Trophoblast cell (in vitro differentiated cells and primary cell): ENCODE data around the gene PLEK2.

Experiments used
- DNase-seq, 2 donors: peaks; one replicate each; pipeline ENCODE4 v3.0.0-alpha.2; 2016
- H2AFZ ChIP-seq: 2 replicates; pipeline ENCODE4 v1.6.1; 2013; ENCODE audit warnings: low read length, moderate library complexity, mild to moderate bottlenecking; ENCODE audit not compliant: insufficient read depth, poor library complexity
- H2AK5ac ChIP-seq: 2 replicates; pipeline ENCODE4 v1.6.1; 2013; ENCODE audit warnings: mild to moderate bottlenecking, low read length
- H2BK120ac ChIP-seq: 2 replicates; pipeline ENCODE4 v1.6.1; 2013; ENCODE audit warnings: low read length, mild to moderate bottlenecking, moderate library complexity; ENCODE audit not compliant: insufficient read depth, poor library complexity
- H2BK12ac ChIP-seq: 2 replicates; pipeline ENCODE4 v1.6.1; 2013; ENCODE audit warnings: mild to moderate bottlenecking, low read length, moderate library complexity
- H2BK5ac ChIP-seq: 2 replicates; pipeline ENCODE4 v1.6.1; 2013; ENCODE audit warnings: low read length, low read depth, moderate library complexity, mild to moderate bottlenecking; ENCODE audit not compliant: poor library complexity
- H3K14ac ChIP-seq: 2 replicates; pipeline ENCODE4 v1.6.1; 2013; ENCODE audit warnings: mild to moderate bottlenecking, low read length
- H3K18ac ChIP-seq: 2 replicates; pipeline ENCODE4 v1.6.1; 2013; ENCODE audit warnings: mild to moderate bottlenecking, low read length
- H3K23ac ChIP-seq: 2 replicates; pipeline ENCODE4 v1.6.1; 2013; ENCODE audit warnings: low read length
- H3K27ac ChIP-seq: 2 replicates; pipeline ENCODE4 v1.5.1; 2013; ENCODE audit warnings: low read depth, mild to moderate bottlenecking, inconsistent platforms, low read length, moderate library complexity
- H3K27me3 ChIP-seq: 2 replicates; pipeline ENCODE4 v1.6.1; 2013; ENCODE audit warnings: inconsistent platforms, mild to moderate bottlenecking, low read length, moderate library complexity; ENCODE audit not compliant: insufficient read depth
- H3K36me3 ChIP-seq, 2 experiments: 1 replicate in 1 of 2; 2 replicates in 1 of 2; pipeline ENCODE4 v1.6.1; 2013; ENCODE audit warnings: low read length in 2 of 2, mild to moderate bottlenecking in 2 of 2, moderate library complexity in 1 of 2; ENCODE audit not compliant: insufficient read depth in 2 of 2, control insufficient read depth in 1 of 2
- H3K4ac ChIP-seq: 2 replicates; pipeline ENCODE4 v1.6.1; 2013; ENCODE audit warnings: low read depth, mild to moderate bottlenecking, low read length, moderate library complexity
- H3K4me1 ChIP-seq, 2 experiments: 1 replicate in 1 of 2; 2 replicates in 1 of 2; pipeline ENCODE4 v1.6.1; 2013; ENCODE audit warnings: low read length in 2 of 2, mild to moderate bottlenecking in 2 of 2, moderate library complexity in 1 of 2; ENCODE audit not compliant: insufficient read depth in 2 of 2, control insufficient read depth in 1 of 2
- H3K4me2 ChIP-seq: 2 replicates; pipeline ENCODE4 v1.6.1; 2013; ENCODE audit warnings: inconsistent platforms, mild to moderate bottlenecking, low read length, moderate library complexity
- H3K4me3 ChIP-seq: 2 replicates; pipeline ENCODE4 v1.5.1; 2013; ENCODE audit warnings: mild to moderate bottlenecking, low read depth, low read length, inconsistent platforms
- H3K79me1 ChIP-seq: one replicate; pipeline ENCODE4 v1.6.1; 2013; ENCODE audit warnings: low read length
- H3K79me2 ChIP-seq: 2 replicates; pipeline ENCODE4 v1.6.1; 2013; ENCODE audit warnings: low read length, mild to moderate bottlenecking; ENCODE audit not compliant: control insufficient read depth, insufficient read depth, poor library complexity
- H3K9ac ChIP-seq: 2 replicates; pipeline ENCODE4 v1.6.1; 2013; ENCODE audit warnings: mild to moderate bottlenecking, low read length
- H3K9me3 ChIP-seq: 2 replicates; pipeline ENCODE4 v1.6.1; 2013; ENCODE audit warnings: low read depth, mild to moderate bottlenecking, control low read depth, inconsistent platforms, low read length; ENCODE audit not compliant: insufficient read depth
- H4K12ac ChIP-seq: 2 replicates; pipeline ENCODE4 v1.6.1; 2013; ENCODE audit warnings: low read depth, mild to moderate bottlenecking, low read length, moderate library complexity
- H4K8ac ChIP-seq: 2 replicates; pipeline ENCODE4 v1.6.1; 2013; ENCODE audit warnings: low read depth, mild to moderate bottlenecking, low read length, moderate library complexity
- H4K91ac ChIP-seq: one replicate; pipeline ENCODE4 v1.6.1; 2013; ENCODE audit warnings: low read depth, mild to moderate bottlenecking, low read length, moderate library complexity
- WGBS: extraction: QIAGEN DNeasy Blood & Tissue Kit; methylation state at CpG from one replicate; pipeline ENCODE4 v1.1.7; 2013; ENCODE audit warnings: missing lambda C conversion rate; ENCODE audit not compliant: insufficient read length, insufficient coverage; ENCODE audit errors: extremely low coverage; 5-methylcytosine and 5-hydroxymethylcytosine counted together

Gene PLEK2

GRCh38 chr14:67359775-67360469 is 52.0 kb downstream of the PLEK2 start, which contains the start of the genes ATP6V1D and EIF2S1:
Gene ATP6V1D (minus strand): TSS chr14:67359804. CDS start chr14:67359698, 106 bp downstream.
Gene EIF2S1 (plus strand): TSS chr14:67360328. CDS start chr14:67364768, 4,440 bp downstream.
- Histone ChIP-seq H3K9me3 (no peaks in the 10 kb centered on the region), H3K79me2 (peaks cover 14% of the 10 kb centered on the region), H3K27ac (peak within 1 kb of the TSS; percentile 85), H3K4me3 (peak within 1 kb of the TSS; percentile 92), H3K79me1 (peaks cover 10% of the 10 kb centered on the region), H2BK120ac (peak within 1 kb of the TSS; percentile 48), H3K36me3 (no peaks in the 10 kb centered on the region), H3K4me1 (peaks cover 0 to 6% of the 10 kb centered on the region in 2 experiments), H4K12ac (peak within 1 kb of the TSS; percentile 23), H4K91ac (peak within 1 kb of the TSS; percentile 40), H3K27me3 (no peaks in the 10 kb centered on the region), H2AK5ac (peak within 1 kb of the TSS; percentile 19), H3K4me2 (peak within 1 kb of the TSS; percentile 99), H2AFZ (peak within 1 kb of the TSS; percentile 68), H3K18ac (peak within 1 kb of the TSS; percentile 21), H3K14ac (peak within 1 kb of the TSS; percentile 67), H2BK12ac (no peak within 1 kb of the TSS), H3K9ac (peak within 1 kb of the TSS; percentile 93), H2BK5ac (peak within 1 kb of the TSS; percentile 70), H3K23ac (peak within 1 kb of the TSS; percentile 63), H3K4ac (peak within 1 kb of the TSS; percentile 85), H4K8ac (peak within 1 kb of the TSS; percentile 75)
- DNase-seq: peak; percentile 99 to 100
- no CpG with 5 or more reads among the region's 47 CpGs for WGBS

DNA sequence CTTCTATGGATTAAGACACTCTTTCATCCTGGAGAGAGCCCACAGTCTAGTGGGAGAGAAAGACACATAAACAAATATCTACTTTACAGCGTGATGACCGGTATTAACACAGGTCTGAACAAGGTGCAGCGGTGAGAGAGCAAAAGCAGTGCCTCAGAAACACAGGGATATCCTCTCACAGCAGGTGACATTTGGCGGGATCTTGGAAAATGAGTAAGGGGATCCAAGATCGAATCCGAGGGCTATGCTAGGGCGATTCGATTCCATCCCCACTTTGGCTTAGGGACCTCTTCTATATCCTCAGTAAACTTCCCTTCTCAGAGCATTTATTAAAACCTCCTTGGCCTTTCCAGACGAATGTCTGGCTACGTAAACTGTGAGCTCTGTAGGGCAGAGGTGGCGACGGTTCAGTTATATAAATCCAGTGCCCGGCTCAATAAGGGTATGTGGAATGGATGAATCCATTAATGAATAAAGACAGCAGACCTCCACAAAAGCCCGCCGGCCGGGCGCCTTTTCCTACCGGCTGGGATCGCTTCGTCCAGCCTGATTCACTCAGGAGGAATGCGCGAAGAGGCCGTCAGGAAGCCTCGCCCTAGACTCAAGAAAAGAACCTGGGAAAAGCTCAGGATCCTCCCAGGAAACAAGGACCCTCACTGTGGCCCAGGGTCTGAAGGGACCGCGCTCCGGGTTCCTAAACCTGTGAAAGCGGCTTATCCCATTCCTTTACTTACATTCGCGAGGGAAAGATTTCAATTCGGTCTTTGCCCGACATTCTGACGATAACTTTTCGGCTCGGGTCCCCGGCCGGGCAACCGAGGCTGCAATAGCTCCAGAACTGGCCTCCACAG is 52.8 kb downstream of the PLEK2 start:
- H2BK5ac ChIP-seq: peak overlapping the region; percentile 54
- H3K4ac ChIP-seq: peak overlapping the region; percentile 85
- peak overlapping the region; percentile 48 for H2BK120ac ChIP-seq
- H3K4me1 ChIP-seq: peaks cover 0 to 6% of the 10 kb centered on the region in 2 experiments
- H3K36me3 ChIP-seq: no peaks in the 10 kb centered on the region
- peak overlapping the region; percentile 21 for H3K18ac ChIP-seq
- peak overlapping the region; percentile 85 for H3K27ac ChIP-seq
- no peak overlapping the region for H3K23ac ChIP-seq
- WGBS: no CpG with 5 or more reads among the region's 38 CpGs
- H3K79me2 ChIP-seq: peaks cover 14% of the 10 kb centered on the region
- peak overlapping the region; percentile 23 for H4K12ac ChIP-seq
- peak overlapping the region; percentile 99 for H3K4me2 ChIP-seq
- H3K9ac ChIP-seq: peak overlapping the region; percentile 88
- peak; percentile 73 to 78 for DNase-seq
- peak overlapping the region; percentile 30 for H3K14ac ChIP-seq
- no peak overlapping the region for H2AK5ac ChIP-seq
- H3K9me3 ChIP-seq: no peaks in the 10 kb centered on the region
- peak overlapping the region; percentile 40 for H4K91ac ChIP-seq
- H3K27me3 ChIP-seq: no peaks in the 10 kb centered on the region
- no peak overlapping the region for H2BK12ac ChIP-seq
- H3K79me1 ChIP-seq: peaks cover 10% of the 10 kb centered on the region
- H4K8ac ChIP-seq: peak overlapping the region; percentile 75
- H3K4me3 ChIP-seq: peak overlapping the region; percentile 79
- H2AFZ ChIP-seq: peak overlapping the region; percentile 53

DNA sequence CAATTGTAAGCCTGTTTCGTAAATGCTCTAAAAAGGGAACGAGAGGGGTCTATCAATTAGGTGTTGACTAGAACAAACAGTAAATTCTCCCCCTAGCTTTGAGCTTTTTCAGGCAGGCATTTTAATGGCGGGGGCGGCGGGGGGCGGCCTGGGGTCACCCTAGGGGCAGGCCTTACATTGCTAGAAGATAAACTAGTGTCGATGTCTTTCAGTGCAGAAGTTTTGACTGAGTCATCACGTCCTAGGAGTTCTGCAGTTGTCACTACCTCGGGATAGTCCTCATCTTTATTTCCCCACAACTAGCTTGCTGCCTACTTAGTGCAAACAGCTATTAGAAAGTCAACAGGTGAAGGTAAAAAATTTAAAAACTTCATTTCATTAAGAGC is 54.0 kb downstream of the PLEK2 start:
- no peak overlapping the region for H3K18ac ChIP-seq
- H3K4me2 ChIP-seq: peak overlapping the region; percentile 7
- peaks cover 0 to 4% of the 10 kb centered on the region in 2 experiments for H3K36me3 ChIP-seq
- H3K14ac ChIP-seq: no peak overlapping the region
- H2BK120ac ChIP-seq: no peak overlapping the region
- H3K4me3 ChIP-seq: no peak overlapping the region
- no peaks in the 10 kb centered on the region for H3K27me3 ChIP-seq
- no peak overlapping the region for H4K8ac ChIP-seq
- no peak overlapping the region for H4K12ac ChIP-seq
- no peak overlapping the region for H3K4ac ChIP-seq
- no peak overlapping the region for H2AFZ ChIP-seq
- H3K9me3 ChIP-seq: no peaks in the 10 kb centered on the region
- no peak overlapping the region for H3K27ac ChIP-seq
- H3K4me1 ChIP-seq: peaks cover 0 to 6% of the 10 kb centered on the region in 2 experiments
- H2BK12ac ChIP-seq: no peak overlapping the region
- H2BK5ac ChIP-seq: no peak overlapping the region
- no peak overlapping the region for H3K9ac ChIP-seq
- H3K23ac ChIP-seq: no peak overlapping the region
- no peak for DNase-seq
- peaks cover 10% of the 10 kb centered on the region for H3K79me1 ChIP-seq
- no peak overlapping the region for H4K91ac ChIP-seq
- no CpG with 5 or more reads among the region's 9 CpGs for WGBS
- H3K79me2 ChIP-seq: peaks cover 14% of the 10 kb centered on the region
- no peak overlapping the region for H2AK5ac ChIP-seq

- no peak overlapping the region for H2AK5ac ChIP-seq
- H3K9me3 ChIP-seq: no peaks in the 10 kb centered on the region
- no peak overlapping the region for H4K91ac ChIP-seq
- no peak overlapping the region for H3K14ac ChIP-seq
- no peak overlapping the region for H3K18ac ChIP-seq
- H3K36me3 ChIP-seq: peaks cover 0 to 4% of the 10 kb centered on the region in 2 experiments
- H2BK12ac ChIP-seq: no peak overlapping the region
- no peaks in the 10 kb centered on the region for H3K27me3 ChIP-seq
- no peak overlapping the region for H2BK5ac ChIP-seq
- H3K79me2 ChIP-seq: peaks cover 14% of the 10 kb centered on the region
- H4K8ac ChIP-seq: no peak overlapping the region
- no peak overlapping the region for H2BK120ac ChIP-seq
- no peak overlapping the region for H3K9ac ChIP-seq
- no peak overlapping the region for H4K12ac ChIP-seq
- H3K4ac ChIP-seq: peak overlapping the region; percentile 77
- no peak overlapping the region for H3K23ac ChIP-seq
- no peak overlapping the region for H3K4me2 ChIP-seq
- DNase-seq: no peak
- peaks cover 0 to 6% of the 10 kb centered on the region in 2 experiments for H3K4me1 ChIP-seq
- no CpG with 5 or more reads among the region's 4 CpGs for WGBS
- no peak overlapping the region for H2AFZ ChIP-seq
- H3K4me3 ChIP-seq: no peak overlapping the region
- H3K79me1 ChIP-seq: peaks cover 10% of the 10 kb centered on the region
- H3K27ac ChIP-seq: no peak overlapping the region
Observed at GRCh38 chr14:67357186-67357968, 54.6 kb downstream of the PLEK2 start.
